HepG2 (cell line): ENCODE data around the gene FRS2. TPM values are rescaled to one million over a fixed set of nuclear protein-coding genes. Genes with fewer than 3 reads are reported as not detected.

Source experiments
- CEBPB ChIP-seq: IDR thresholded peaks from 2 replicates; pipeline ENCODE4 v1.6.1; 2011; ENCODE audit warnings: low read depth, low read length, improper control_type of control experiment, borderline replicate concordance
- GABPA ChIP-seq, 2 experiments: IDR thresholded peaks; 2 replicates each; pipeline ENCODE4 v1.6.1; 2011 to 2016; ENCODE audit warnings: low read depth in 2 of 2, low read length in 1 of 2, missing biosample characterization in 1 of 2, missing genetic modification characterization in 1 of 2
- HMG20A ChIP-seq: IDR thresholded peaks from 2 replicates; pipeline ENCODE4 v1.6.1; 2016; ENCODE audit warnings: borderline replicate concordance
- HMG20B ChIP-seq: conservative IDR thresholded peaks from 2 replicates; pipeline ENCODE4 v1.6.1; 2016; ENCODE audit warnings: missing genetic modification reagents, missing compliant biosample characterization
- HOXA7 ChIP-seq: sonication (generic); formaldehyde crosslinking; IDR thresholded peaks from 2 replicates; pipeline ENCODE4 v1.8.1; 2022; ENCODE audit warnings: mild to moderate bottlenecking, missing genetic modification reagents, moderate library complexity
- KLF11 ChIP-seq: IDR thresholded peaks from 2 replicates; pipeline ENCODE4 v1.6.1; 2016; ENCODE audit warnings: missing compliant biosample characterization
- REST ChIP-seq, 2 experiments: IDR thresholded peaks; 2 replicates each; pipeline ENCODE4 v1.6.1; 2011 to 2012; ENCODE audit warnings: low read length in 2 of 2, borderline replicate concordance in 1 of 2, low read depth in 1 of 2, mild to moderate bottlenecking in 1 of 2, moderate library complexity in 1 of 2
- ZNF280D ChIP-seq: sonication (generic); formaldehyde crosslinking; IDR thresholded peaks from 2 replicates; pipeline ENCODE4 v1.5.1; 2020; ENCODE audit warnings: mild to moderate bottlenecking, missing genetic modification reagents
- ZNF3 ChIP-seq: IDR thresholded peaks from 2 replicates; pipeline ENCODE4 v1.7.0; 2017; ENCODE audit warnings: inconsistent platforms
- ZNF383 ChIP-seq: sonication (generic); formaldehyde crosslinking; IDR thresholded peaks from 2 replicates; pipeline ENCODE4 v1.4.0; 2020; ENCODE audit warnings: missing genetic modification reagents, mild to moderate bottlenecking, borderline replicate concordance
- ZNF546 ChIP-seq: sonication (generic); formaldehyde crosslinking; conservative IDR thresholded peaks from 2 replicates; pipeline ENCODE4 v1.8.1; 2023; ENCODE audit warnings: mild to moderate bottlenecking, missing genetic modification reagents
- ZNF710 ChIP-seq: sonication (generic); formaldehyde crosslinking; IDR thresholded peaks from 2 replicates; pipeline ENCODE4 v1.5.0; 2020; ENCODE audit warnings: mild to moderate bottlenecking, missing genetic modification reagents, borderline replicate concordance
- polyA plus RNA-seq, 8 experiments: library from polyadenylated mRNA; depleted of rRNA in 3 of 8; stranded (reverse) in 7 of 8; unstranded in 1 of 8; fragments of >200 nt; fragmentation: Illumina TruSeq in 4 of 8; extraction: Trizol in 4 of 8; gene quantifications; 2 replicates each; pipeline versions ENCODE4 v1.2.1 to v1.2.3, GENCODE V29; 2011 to 2016; ENCODE audit warnings: low read depth in 4 of 8, missing spikeins in 1 of 8, mixed read lengths in 1 of 8; ENCODE audit not compliant: insufficient read depth in 1 of 8
- total RNA-seq, 5 experiments: library from RNA; depleted of rRNA; stranded (reverse); fragments of >200 nt; fragmentation: Illumina TruSeq; extraction: Trizol; gene quantifications; 2 replicates each; pipeline ENCODE4 v1.2.3, GENCODE V29; 2016; ENCODE audit warnings: low read depth in 1 of 5
- TF ChIP-seq, protein P1 (sequence below): sonication (generic); formaldehyde crosslinking; IDR thresholded peaks from 2 replicates; pipeline ENCODE4 v1.4.0; 2020; ENCODE audit warnings: missing genetic modification reagents, borderline replicate concordance

Gene FRS2
- total and polyA plus RNA-seq, 2 of the 13 experiments (the other 11 are each of a cell fraction or from before 2014, with no cell fraction given) = 8.3 to 16.8 TPM

DNA sequence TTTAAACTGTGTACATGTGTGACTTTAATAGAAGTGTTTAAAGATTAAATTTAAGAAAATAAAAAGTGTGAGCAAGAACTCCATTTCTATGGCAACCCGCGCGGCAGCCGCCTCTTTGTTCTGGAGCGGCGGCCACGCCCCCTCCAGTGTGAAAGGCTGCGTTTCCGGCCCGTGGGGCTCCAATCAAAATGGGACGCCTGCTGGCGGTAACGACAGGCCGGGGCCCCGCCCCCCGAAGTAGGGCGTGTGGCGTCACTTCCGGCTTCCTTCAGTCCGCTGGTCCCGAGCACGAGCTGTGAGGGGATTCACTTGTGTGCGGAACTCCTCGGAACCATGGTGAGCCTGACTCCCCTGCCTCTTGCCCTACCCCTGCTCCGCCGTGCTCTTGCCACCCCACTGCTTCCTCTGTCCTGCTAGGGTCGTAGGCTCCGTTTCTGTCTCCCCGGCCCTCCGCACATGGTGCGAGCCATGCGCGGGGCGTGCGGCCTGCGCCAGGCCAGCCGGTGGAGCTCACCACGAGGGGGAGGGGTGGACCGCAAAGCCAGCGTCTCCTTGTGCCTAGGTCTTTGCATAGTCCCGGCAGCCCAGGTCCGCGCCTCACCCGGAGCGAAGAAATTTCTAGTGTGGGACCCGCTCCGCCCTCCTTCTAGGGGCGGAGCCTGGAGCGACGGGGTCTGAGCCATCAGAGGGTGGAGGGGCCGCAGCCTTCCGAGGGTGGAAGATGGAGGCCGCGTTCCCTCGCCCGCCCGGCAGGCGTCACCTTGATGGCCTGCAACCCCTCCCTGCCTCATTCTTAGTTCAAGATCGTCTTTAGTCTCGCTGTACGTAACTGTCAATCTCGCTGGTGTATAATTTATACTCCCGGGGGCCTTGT lies 115.2 kb downstream of the FRS2 start, which contains the start of gene CCT2 (continued):
- TF ChIP-seq ZNF280D = peak; percentile 17; the same call in 1 of the 2 replicates
- TF ChIP-seq REST (IDR thresholded peaks at IDR 0.05; ENCODE audit: borderline replicate concordance in 1 of 2, low read depth in 1 of 2, low read length in 2 of 2) = peak in 1 of 2 experiments; percentile 61; a peak in 1 of 4 replicates
- TF ChIP-seq KLF11 (CRISPR knock-in tag) = 0 out of 2 replicates have a peak, but pooled peaks have one; percentile 64
- TF ChIP-seq HOXA7 (CRISPR knock-in tag) = no peak
- TF ChIP-seq, protein P1, sequence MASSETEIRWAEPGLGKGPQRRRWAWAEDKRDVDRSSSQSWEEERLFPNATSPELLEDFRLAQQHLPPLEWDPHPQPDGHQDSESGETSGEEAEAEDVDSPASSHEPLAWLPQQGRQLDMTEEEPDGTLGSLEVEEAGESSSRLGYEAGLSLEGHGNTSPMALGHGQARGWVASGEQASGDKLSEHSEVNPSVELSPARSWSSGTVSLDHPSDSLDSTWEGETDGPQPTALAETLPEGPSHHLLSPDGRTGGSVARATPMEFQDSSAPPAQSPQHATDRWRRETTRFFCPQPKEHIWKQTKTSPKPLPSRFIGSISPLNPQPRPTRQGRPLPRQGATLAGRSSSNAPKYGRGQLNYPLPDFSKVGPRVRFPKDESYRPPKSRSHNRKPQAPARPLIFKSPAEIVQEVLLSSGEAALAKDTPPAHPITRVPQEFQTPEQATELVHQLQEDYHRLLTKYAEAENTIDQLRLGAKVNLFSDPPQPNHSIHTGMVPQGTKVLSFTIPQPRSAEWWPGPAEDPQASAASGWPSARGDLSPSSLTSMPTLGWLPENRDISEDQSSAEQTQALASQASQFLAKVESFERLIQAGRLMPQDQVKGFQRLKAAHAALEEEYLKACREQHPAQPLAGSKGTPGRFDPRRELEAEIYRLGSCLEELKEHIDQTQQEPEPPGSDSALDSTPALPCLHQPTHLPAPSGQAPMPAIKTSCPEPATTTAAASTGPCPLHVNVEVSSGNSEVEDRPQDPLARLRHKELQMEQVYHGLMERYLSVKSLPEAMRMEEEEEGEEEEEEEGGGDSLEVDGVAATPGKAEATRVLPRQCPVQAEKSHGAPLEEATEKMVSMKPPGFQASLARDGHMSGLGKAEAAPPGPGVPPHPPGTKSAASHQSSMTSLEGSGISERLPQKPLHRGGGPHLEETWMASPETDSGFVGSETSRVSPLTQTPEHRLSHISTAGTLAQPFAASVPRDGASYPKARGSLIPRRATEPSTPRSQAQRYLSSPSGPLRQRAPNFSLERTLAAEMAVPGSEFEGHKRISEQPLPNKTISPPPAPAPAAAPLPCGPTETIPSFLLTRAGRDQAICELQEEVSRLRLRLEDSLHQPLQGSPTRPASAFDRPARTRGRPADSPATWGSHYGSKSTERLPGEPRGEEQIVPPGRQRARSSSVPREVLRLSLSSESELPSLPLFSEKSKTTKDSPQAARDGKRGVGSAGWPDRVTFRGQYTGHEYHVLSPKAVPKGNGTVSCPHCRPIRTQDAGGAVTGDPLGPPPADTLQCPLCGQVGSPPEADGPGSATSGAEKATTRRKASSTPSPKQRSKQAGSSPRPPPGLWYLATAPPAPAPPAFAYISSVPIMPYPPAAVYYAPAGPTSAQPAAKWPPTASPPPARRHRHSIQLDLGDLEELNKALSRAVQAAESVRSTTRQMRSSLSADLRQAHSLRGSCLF (CRISPR knock-in tag) = 0 out of 2 replicates have a peak, but pooled peaks have one; percentile 75
- TF ChIP-seq HMG20B (CRISPR knock-in tag) = peak; percentile 44
- peak; percentile 79 for TF ChIP-seq GABPA (IDR thresholded peaks at IDR 0.05; ENCODE audit: low read depth, low read length)
- TF ChIP-seq GABPA (CRISPR knock-in tag; IDR thresholded peaks at IDR 0.05; ENCODE audit: low read depth) = peak; percentile 96
- TF ChIP-seq ZNF3 (CRISPR knock-in tag) = no peak
- TF ChIP-seq CEBPB = no peak
- TF ChIP-seq ZNF710 (CRISPR knock-in tag) = no peak
- TF ChIP-seq HMG20A (CRISPR knock-in tag) = no peak
- no peak; the same call in 1 of the 2 replicates for TF ChIP-seq ZNF546
- TF ChIP-seq ZNF383 (CRISPR knock-in tag) = no peak
